GM12878 (cell line): ENCODE results near the gene ZNF620. TPM values are rescaled to one million over a fixed set of nuclear protein-coding genes. Genes with fewer than 3 reads are reported as not detected.
A peak's percentile ranks its signal among the peaks of the same experiment; 100 is the strongest.

ENCODE experiments used
- ATAC-seq: fragments of 200-7000 bp; cut with Tn5 transposase; 3 replicates; pipeline ENCODE4 v1.9.1; 2020; ENCODE audit warnings: mild to moderate bottlenecking, moderate library complexity
- BruUV-seq: library from RNA; stranded (reverse); fragments of 400-500 nt; replicated peaks from 2 replicates; lab custom pipeline; 2021; lab: Mats Ljungman, UMichigan
- CTCF ChIA-PET: fragments of 300-600 bp; sonication (Branson Sonifier 250); formaldehyde crosslinking; extraction: SDS; loops from one replicate; lab custom pipeline; 2021; ENCODE audit warnings: inconsistent platforms; lab: Yijun Ruan, JAX
- POLR2A ChIA-PET: fragments of 350-600 bp; formaldehyde crosslinking; extraction: SDS; loops from one replicate; lab custom pipeline; 2021; ENCODE audit warnings: inconsistent platforms; lab: Charles Lee
- RAD21 ChIA-PET: fragments of 300-600 bp; sonication (Branson Sonifier 250); formaldehyde crosslinking; loops from one replicate; lab custom pipeline; 2023; ENCODE audit warnings: antibody characterized with exemption; ENCODE audit not compliant: unreplicated experiment; lab: Charles Lee
- SMC1A ChIA-PET: fragments of 300-600 bp; sonication (Branson Sonifier 250); formaldehyde crosslinking; loops from one replicate; lab custom pipeline; 2023; ENCODE audit not compliant: unreplicated experiment, uncharacterized antibody; lab: Charles Lee
- DNase-seq: peaks from one replicate; pipeline ENCODE4 v3.0.0-alpha.2; 2011; ENCODE audit warnings: low read depth, low spot score
- FAIRE-seq: peaks from 3 replicates; lab custom pipeline; 2011; peaks lifted over from hg19 to GRCh38; lab: Jason Lieb, UNC
- H2AFZ ChIP-seq: 2 replicates; pipeline ENCODE4 v1.6.0; 2011; ENCODE audit warnings: low read depth, low read length, control low read depth; ENCODE audit not compliant: control insufficient read depth
- H3K27ac ChIP-seq: 2 replicates; pipeline ENCODE4 v1.5.1; 2011; ENCODE audit warnings: control low read depth; ENCODE audit not compliant: control insufficient read depth, insufficient read depth
- H3K27me3 ChIP-seq, 2 experiments: replicated peaks in 1 of 2; 2 replicates each; pipeline versions ENCODE4 v1.6.0 to v1.6.1; 2011; ENCODE audit warnings: low read length in 1 of 2; ENCODE audit not compliant: control insufficient read depth in 2 of 2, insufficient read depth in 2 of 2
- H3K36me3 ChIP-seq, 2 experiments: 2 replicates each; pipeline ENCODE4 v1.5.1; 2011; ENCODE audit warnings: low read length in 1 of 2; ENCODE audit not compliant: control insufficient read depth in 2 of 2, insufficient read depth in 2 of 2
- H3K4me1 ChIP-seq: 2 replicates; pipeline ENCODE4 v1.6.1; 2011; ENCODE audit warnings: mild to moderate bottlenecking, low read length, moderate library complexity, mixed read lengths; ENCODE audit not compliant: control insufficient read depth, insufficient read depth
- H3K4me2 ChIP-seq: 2 replicates; pipeline ENCODE4 v1.6.0; 2011; ENCODE audit warnings: control low read depth; ENCODE audit not compliant: control insufficient read depth, insufficient read depth
- H3K4me3 ChIP-seq: fragments of 200-600 bp; sonication (generic); 2 replicates; pipeline ENCODE4 v1.5.1; 2016
- H3K79me2 ChIP-seq: 2 replicates; pipeline ENCODE4 v1.6.0; 2011; ENCODE audit warnings: low read length; ENCODE audit not compliant: control insufficient read depth, insufficient read depth
- H3K9ac ChIP-seq: 2 replicates; pipeline ENCODE4 v1.8.0; 2011; ENCODE audit warnings: low read length, control low read depth, mixed read lengths; ENCODE audit not compliant: control insufficient read depth, insufficient read depth
- H3K9me3 ChIP-seq: replicated peaks from 3 replicates; pipeline ENCODE4 v1.5.1; 2011; ENCODE audit warnings: mild to moderate bottlenecking, low read length; ENCODE audit not compliant: control insufficient read depth, insufficient read depth
- H4K20me1 ChIP-seq: 2 replicates; pipeline ENCODE4 v1.6.0; 2011; ENCODE audit not compliant: control insufficient read depth, insufficient read depth
- ASH2L ChIP-seq: fragments of 300-600, 200-600 bp; sonication (generic); IDR thresholded peaks from 2 replicates; pipeline ENCODE4 v1.6.1; 2017; ENCODE audit warnings: low read depth, mild to moderate bottlenecking, borderline replicate concordance
- BACH1 ChIP-seq: fragments of 450-650 bp; IDR thresholded peaks from 2 replicates; pipeline ENCODE4 v1.6.1; 2017; ENCODE audit warnings: mild to moderate bottlenecking, borderline replicate concordance
- CREB1 ChIP-seq: IDR thresholded peaks from 2 replicates; pipeline ENCODE4 v1.6.1; 2012; ENCODE audit warnings: low read depth, mild to moderate bottlenecking, inconsistent platforms
- DPF2 ChIP-seq: fragments of 450-650 bp; IDR thresholded peaks from 2 replicates; pipeline ENCODE4 v1.6.1; 2017; ENCODE audit warnings: mild to moderate bottlenecking
- EZH2 ChIP-seq: IDR thresholded peaks from 2 replicates; pipeline ENCODE4 v1.6.1; 2012; ENCODE audit warnings: low read depth, mild to moderate bottlenecking, control low read depth, inconsistent platforms, low read length, borderline replicate concordance; ENCODE audit not compliant: control insufficient read depth
- HCFC1 ChIP-seq: fragments of 150-350 bp; IDR thresholded peaks from 2 replicates; pipeline ENCODE4 v1.6.1; 2014; ENCODE audit warnings: low read length
- MXI1 ChIP-seq: fragments of 150-350 bp; IDR thresholded peaks from 2 replicates; pipeline ENCODE4 v1.6.1; 2011; ENCODE audit warnings: low read depth, mild to moderate bottlenecking, inconsistent platforms, low read length, improper control_type of control experiment
- NFXL1 ChIP-seq: fragments of 450-650 bp; IDR thresholded peaks from 2 replicates; pipeline ENCODE4 v1.6.1; 2017; ENCODE audit warnings: antibody characterized with exemption, mild to moderate bottlenecking, borderline replicate concordance
- NFYB ChIP-seq: IDR thresholded peaks from 2 replicates; pipeline ENCODE4 v1.6.1; 2011; ENCODE audit warnings: low read depth, mild to moderate bottlenecking, low read length, improper control_type of control experiment, moderate library complexity; ENCODE audit not compliant: insufficient read depth
- RB1 ChIP-seq: fragments of 450-650 bp; formaldehyde crosslinking; IDR thresholded peaks from 2 replicates; pipeline ENCODE4 v1.6.1; 2017; ENCODE audit warnings: mild to moderate bottlenecking, borderline replicate concordance
- TCF3 ChIP-seq: IDR thresholded peaks from 2 replicates; pipeline ENCODE4 v1.6.1; 2012; ENCODE audit warnings: low read depth, mild to moderate bottlenecking, low read length, borderline replicate concordance; ENCODE audit not compliant: insufficient read depth
- WGBS: methylation state at CpG from one replicate; pipeline ENCODE4 v1.1.6; 2016; ENCODE audit warnings: low lambda C conversion rate; ENCODE audit not compliant: insufficient replicate concordance, insufficient coverage; ENCODE audit errors: missing lambda C conversion rate; 5-methylcytosine and 5-hydroxymethylcytosine counted together
- in situ Hi-C: fragments of 300-500 bp; cut with MboI; formaldehyde crosslinking; loops from 9 replicates; pipeline ENCODE4 v1.14.3; 2018; ENCODE audit warnings: mixed read lengths
- intact Hi-C: fragments of 100-400 bp; cut with micrococcal nuclease; formaldehyde crosslinking; loops from one replicate; pipeline ENCODE4 v1.14.2; 2022; ENCODE audit not compliant: unreplicated experiment
- polyA plus RNA-seq, 11 experiments: library from polyadenylated mRNA; depleted of rRNA in 4 of 11; unstranded in 6 of 11; stranded (reverse) in 5 of 11; fragments of >200 nt; fragmentation: Nextera tagmentation in 4 of 11; fragmentation: Illumina TruSeq in 1 of 11; extraction: Ambion mirVana in 4 of 11; extraction: Trizol in 1 of 11; gene quantifications; 1 replicate in 1 of 11; 2 replicates in 10 of 11; pipeline versions ENCODE4 v1.2.1 to v1.2.3, GENCODE V29; 2011 to 2016; ENCODE audit warnings: inconsistent platforms in 2 of 11, missing spikeins in 2 of 11, low read depth in 1 of 11
- total RNA-seq, 4 experiments: library from RNA; depleted of rRNA in 3 of 4; stranded (reverse); fragments of >200 nt in 3 of 4; fragmentation: Illumina TruSeq in 1 of 4; extraction: Trizol in 1 of 4; gene quantifications; 2 replicates each; pipeline versions ENCODE4 v1.2.1 to v1.2.3, GENCODE V29; 2013 to 2021
- TF ChIP-seq, protein P1 (sequence below): fragments of 450-650 bp; IDR thresholded peaks from 2 replicates; pipeline ENCODE4 v1.6.1; 2017; ENCODE audit warnings: mild to moderate bottlenecking
- TF ChIP-seq, protein P2 (sequence below): fragments of 450-650 bp; IDR thresholded peaks from 2 replicates; pipeline ENCODE4 v1.6.1; 2016; ENCODE audit warnings: mild to moderate bottlenecking
- TF ChIP-seq, protein P3 (sequence below): fragments of 450-650 bp; IDR thresholded peaks from 2 replicates; pipeline ENCODE4 v1.6.1; 2018; ENCODE audit warnings: borderline replicate concordance, mild to moderate bottlenecking; ENCODE audit not compliant: partially characterized antibody

Gene ZNF620
- total and polyA plus RNA-seq, 10 of the 15 experiments (the other 5 are each of a cell fraction or from before 2014, with no cell fraction given): 1.3 to 4.3 (median 2.2) TPM

DNA sequence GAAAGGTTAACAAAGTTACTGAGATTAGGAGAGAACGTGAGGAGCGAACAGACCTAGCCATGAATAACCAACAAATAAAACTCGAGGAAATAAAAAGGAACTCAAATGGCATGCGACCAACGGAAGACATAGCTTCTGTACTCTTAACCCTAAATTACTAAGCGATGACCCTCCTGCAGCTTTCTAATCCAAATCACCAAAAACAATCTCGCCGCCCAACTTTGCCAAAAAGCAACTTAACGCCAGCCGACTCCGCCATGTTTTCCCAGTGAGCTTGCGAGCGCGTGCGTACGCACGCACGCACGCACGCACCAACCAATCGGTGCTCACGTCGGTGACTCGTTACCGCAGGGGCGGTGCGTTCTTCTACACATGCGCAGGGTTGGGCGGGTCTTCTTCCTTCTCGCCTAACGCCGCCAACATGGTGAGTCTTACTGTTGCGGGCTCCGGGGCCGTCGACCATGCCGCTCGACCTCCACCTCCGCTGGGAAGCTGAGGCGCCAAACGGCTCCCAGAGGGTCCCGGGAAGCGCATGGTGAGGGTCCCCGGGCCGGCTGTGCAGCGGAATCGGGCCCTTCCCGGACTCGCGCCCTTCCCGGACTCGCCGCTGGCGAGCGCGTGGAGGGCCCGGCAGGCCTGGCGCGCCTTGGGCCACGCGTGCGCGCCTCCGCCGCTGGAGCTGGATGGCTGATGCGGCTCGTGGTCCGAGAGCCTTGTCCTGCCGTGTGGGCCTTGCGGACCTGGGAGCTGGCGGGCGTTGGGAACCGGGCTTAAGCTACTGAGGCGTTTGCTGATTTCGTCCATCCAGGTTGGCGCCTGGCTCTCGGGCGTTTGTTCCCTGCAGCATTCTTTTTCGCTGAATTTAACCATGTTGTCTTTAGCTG, 48.7 kb upstream of the ZNF620 start, which contains the start of gene RPL14:
RPL14 (plus strand) TSS at position 400 of the 884 bp plus-strand sequence; CDS start at position 533, 133 bp downstream.
- Histone ChIP-seq H3K79me2 (peaks cover 33% of the 10 kb centered on the region), H3K36me3 (peaks cover 7 to 23% of the 10 kb centered on the region in 2 experiments), H4K20me1 (no peaks in the 10 kb centered on the region), H3K9ac (peak within 1 kb of the TSS; percentile 88), H3K4me3 (peak within 1 kb of the TSS; percentile 93), H3K4me1 (peaks cover 5% of the 10 kb centered on the region), H3K9me3 (no peaks in the 10 kb centered on the region), H3K27ac (peak within 1 kb of the TSS; percentile 84), H3K4me2 (peak within 1 kb of the TSS; percentile 81), H2AFZ (peak within 1 kb of the TSS; percentile 92), H3K27me3 (no peaks in the 10 kb centered on the region)
- ChIA-PET POLR2A (interaction anchor here (0.9 to 2.2 kb wide), 7 partner anchors 9 to 148 kb away, joined by 3 to 20 read pairs (median 4); partner anchors contain the start of genes ZNF619 and ZNF620), SMC1A (interaction anchor here (1.1 kb wide), 1 partner anchor 67 kb away, joined by 3 read pairs; no protein-coding TSS in a partner anchor), CTCF (interaction anchor here (0.7 to 1.0 kb wide), 3 partner anchors 67 to 270 kb away, joined by 4 to 9 read pairs (median 6); partner anchors contain the start of gene ZNF621), RAD21 (interaction anchor here (0.6 to 1.4 kb wide), 4 partner anchors 20 to 682 kb away, joined by 3 to 4 read pairs (median 4); partner anchors contain the start of gene ZNF619)
- under 1% methylated on average over 67 of the region's 79 CpGs for WGBS
- intact Hi-C loops (loop anchor here (2.0 to 10.0 kb wide), 3 partner anchors 20 to 745 kb away; partner anchors contain the start of gene ZNF619), in situ Hi-C loops (no loop called here)
- FAIRE-seq (peak; percentile 56), DNase-seq (peak; percentile 84), ATAC-seq (peak; percentile 85)
- BruUV-seq: no TSS peak
- TF ChIP-seq TCF3: 0 out of 2 replicates have a peak, but pooled peaks have one; percentile 39
- TF ChIP-seq NFXL1: no peak
- TF ChIP-seq CREB1: peak; percentile 80
- TF ChIP-seq RB1: peak; percentile 81; the same call in 1 of the 2 replicates
- TF ChIP-seq BACH1: peak; percentile 84
- TF ChIP-seq, protein P1, sequence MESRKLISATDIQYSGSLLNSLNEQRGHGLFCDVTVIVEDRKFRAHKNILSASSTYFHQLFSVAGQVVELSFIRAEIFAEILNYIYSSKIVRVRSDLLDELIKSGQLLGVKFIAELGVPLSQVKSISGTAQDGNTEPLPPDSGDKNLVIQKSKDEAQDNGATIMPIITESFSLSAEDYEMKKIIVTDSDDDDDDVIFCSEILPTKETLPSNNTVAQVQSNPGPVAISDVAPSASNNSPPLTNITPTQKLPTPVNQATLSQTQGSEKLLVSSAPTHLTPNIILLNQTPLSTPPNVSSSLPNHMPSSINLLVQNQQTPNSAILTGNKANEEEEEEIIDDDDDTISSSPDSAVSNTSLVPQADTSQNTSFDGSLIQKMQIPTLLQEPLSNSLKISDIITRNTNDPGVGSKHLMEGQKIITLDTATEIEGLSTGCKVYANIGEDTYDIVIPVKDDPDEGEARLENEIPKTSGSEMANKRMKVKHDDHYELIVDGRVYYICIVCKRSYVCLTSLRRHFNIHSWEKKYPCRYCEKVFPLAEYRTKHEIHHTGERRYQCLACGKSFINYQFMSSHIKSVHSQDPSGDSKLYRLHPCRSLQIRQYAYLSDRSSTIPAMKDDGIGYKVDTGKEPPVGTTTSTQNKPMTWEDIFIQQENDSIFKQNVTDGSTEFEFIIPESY: no peak
- TF ChIP-seq, protein P2, sequence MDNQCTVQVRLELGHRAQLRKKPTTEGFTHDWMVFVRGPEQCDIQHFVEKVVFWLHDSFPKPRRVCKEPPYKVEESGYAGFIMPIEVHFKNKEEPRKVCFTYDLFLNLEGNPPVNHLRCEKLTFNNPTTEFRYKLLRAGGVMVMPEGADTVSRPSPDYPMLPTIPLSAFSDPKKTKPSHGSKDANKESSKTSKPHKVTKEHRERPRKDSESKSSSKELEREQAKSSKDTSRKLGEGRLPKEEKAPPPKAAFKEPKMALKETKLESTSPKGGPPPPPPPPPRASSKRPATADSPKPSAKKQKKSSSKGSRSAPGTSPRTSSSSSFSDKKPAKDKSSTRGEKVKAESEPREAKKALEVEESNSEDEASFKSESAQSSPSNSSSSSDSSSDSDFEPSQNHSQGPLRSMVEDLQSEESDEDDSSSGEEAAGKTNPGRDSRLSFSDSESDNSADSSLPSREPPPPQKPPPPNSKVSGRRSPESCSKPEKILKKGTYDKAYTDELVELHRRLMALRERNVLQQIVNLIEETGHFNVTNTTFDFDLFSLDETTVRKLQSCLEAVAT: peak; percentile 77; the same call in 1 of the 2 replicates
- TF ChIP-seq DPF2: peak; percentile 79
- no peak for TF ChIP-seq EZH2
- TF ChIP-seq, protein P3, sequence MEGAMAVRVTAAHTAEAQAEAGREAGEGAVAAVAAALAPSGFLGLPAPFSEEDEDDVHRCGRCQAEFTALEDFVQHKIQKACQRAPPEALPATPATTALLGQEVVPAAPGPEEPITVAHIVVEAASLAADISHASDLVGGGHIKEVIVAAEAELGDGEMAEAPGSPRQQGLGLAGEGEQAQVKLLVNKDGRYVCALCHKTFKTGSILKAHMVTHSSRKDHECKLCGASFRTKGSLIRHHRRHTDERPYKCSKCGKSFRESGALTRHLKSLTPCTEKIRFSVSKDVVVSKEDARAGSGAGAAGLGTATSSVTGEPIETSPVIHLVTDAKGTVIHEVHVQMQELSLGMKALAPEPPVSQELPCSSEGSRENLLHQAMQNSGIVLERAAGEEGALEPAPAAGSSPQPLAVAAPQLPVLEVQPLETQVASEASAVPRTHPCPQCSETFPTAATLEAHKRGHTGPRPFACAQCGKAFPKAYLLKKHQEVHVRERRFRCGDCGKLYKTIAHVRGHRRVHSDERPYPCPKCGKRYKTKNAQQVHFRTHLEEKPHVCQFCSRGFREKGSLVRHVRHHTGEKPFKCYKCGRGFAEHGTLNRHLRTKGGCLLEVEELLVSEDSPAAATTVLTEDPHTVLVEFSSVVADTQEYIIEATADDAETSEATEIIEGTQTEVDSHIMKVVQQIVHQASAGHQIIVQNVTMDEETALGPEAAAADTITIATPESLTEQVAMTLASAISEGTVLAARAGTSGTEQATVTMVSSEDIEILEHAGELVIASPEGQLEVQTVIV: peak; percentile 44
- no peak for TF ChIP-seq ASH2L
- TF ChIP-seq HCFC1: peak; percentile 64
- TF ChIP-seq MXI1: peak; percentile 93
- TF ChIP-seq NFYB: peak; percentile 77
